Measurements from ENCODE around the gene GNAI3. TPM values are rescaled to one million over a fixed set of nuclear protein-coding genes. Genes with fewer than 3 reads are reported as not detected.
A peak's percentile ranks its signal among the peaks of the same experiment; 100 is the strongest.

Gene GNAI3
- total and polyA plus RNA-seq, 12 donors = 1.6 to 3.6 (median 2.7) TPM

GRCh38 chr1:109637446-109637845 lies 89.0 kb downstream of the GNAI3 start:
- DNase-seq (no peak), ATAC-seq (no peak)
- H3K27me3 ChIP-seq = no peaks in the 10 kb centered on the region
- no peaks in the 10 kb centered on the region for H3K9me3 ChIP-seq
- intact Hi-C loops (cut with DNase I) = loop anchor here in 2 of 10 donors (10.0 kb wide), 1 partner anchor 347 kb away; the partner anchor contains the start of gene AHCYL1 (in 2 of the 2)
- WGBS, 2 donors = 95 to 96% methylated on average over 7 of the region's 7 CpGs
- no peak overlapping the region for H3K27ac ChIP-seq
- TF ChIP-seq CTCF (IDR thresholded peaks at IDR 0.05) = no peak
- H3K4me3 ChIP-seq = no peak overlapping the region
- peaks cover 2 to 20% (median 12%) of the 10 kb centered on the region in 9 donors for H3K4me1 ChIP-seq
- H3K36me3 ChIP-seq = no peaks in the 10 kb centered on the region

GRCh38 chr1:109639063-109639840 lies 90.8 kb downstream of the GNAI3 start:
- no peak overlapping the region for H3K27ac ChIP-seq
- intact Hi-C loops (cut with DNase I) = loop anchor here in 2 of 10 donors (10.0 kb wide), 1 partner anchor 346 kb away; the partner anchor contains the start of gene AHCYL1 (in 2 of the 2)
- ATAC-seq = no peak
- no peak for TF ChIP-seq CTCF (IDR thresholded peaks at IDR 0.05)
- peaks cover 2 to 25% (median 18%) of the 10 kb centered on the region in 9 donors for H3K4me1 ChIP-seq
- 80 to 91% methylated on average over 9 of the region's 9 CpGs for WGBS, 2 donors
- H3K9me3 ChIP-seq = no peaks in the 10 kb centered on the region
- H3K36me3 ChIP-seq = no peaks in the 10 kb centered on the region
- H3K4me3 ChIP-seq = no peak overlapping the region
- no peaks in the 10 kb centered on the region for H3K27me3 ChIP-seq
- DNase-seq = no peak

GRCh38 chr1:109639841-109640184 lies 91.4 kb downstream of the GNAI3 start:
- 43 to 53% methylated on average over 6 of the region's 6 CpGs for WGBS, 2 donors
- TF ChIP-seq CTCF (IDR thresholded peaks at IDR 0.05) = no peak
- ATAC-seq (no peak), DNase-seq (no peak)
- Histone ChIP-seq H3K4me1 (peaks cover 2 to 25% (median 18%) of the 10 kb centered on the region in 9 donors), H3K9me3 (no peaks in the 10 kb centered on the region), H3K27me3 (no peaks in the 10 kb centered on the region), H3K27ac (no peak overlapping the region), H3K36me3 (no peaks in the 10 kb centered on the region), H3K4me3 (no peak overlapping the region)
- intact Hi-C loops (cut with DNase I) = loop anchor here in 8 of 10 donors (2.0 to 10.0 kb wide), 5 partner anchors 47 to 345 kb away; partner anchors contain the start of genes GSTM1 (in 4 of the 8), AHCYL1 (in 3 of the 8) and GNAI3 (in 3 of the 8)

GRCh38 chr1:109640285-109640865 lies 92.0 kb downstream of the GNAI3 start:
- peak; percentile 59 to 77 (median 68) for ATAC-seq
- H3K27ac ChIP-seq = no peak overlapping the region
- no peaks in the 10 kb centered on the region for H3K36me3 ChIP-seq
- intact Hi-C loops (cut with DNase I) = loop anchor here in 8 of 10 donors (2.0 to 10.0 kb wide), 5 partner anchors 47 to 344 kb away; partner anchors contain the start of genes GSTM1 (in 4 of the 8), GNAI3 (in 3 of the 8) and AHCYL1 (in 1 of the 8)
- 40% methylated on average over 5 of the region's 5 CpGs for WGBS, 2 donors
- DNase-seq = peak; percentile 83 to 87
- no peak overlapping the region for H3K4me3 ChIP-seq
- H3K4me1 ChIP-seq = peaks cover 2 to 25% (median 18%) of the 10 kb centered on the region in 9 donors
- TF ChIP-seq CTCF (IDR thresholded peaks at IDR 0.05) = peak; percentile 83 to 99 (median 96)
- H3K27me3 ChIP-seq = no peaks in the 10 kb centered on the region
- no peaks in the 10 kb centered on the region for H3K9me3 ChIP-seq
